GM12891 (cell line): Measurements from ENCODE around the gene SCAND1.

ENCODE experiments used
- POLR2A ChIP-seq: IDR thresholded peaks from 2 replicates; pipeline ENCODE4 v1.6.1; 2011; ENCODE audit warnings: low read depth, low read length, control low read depth
- POLR2AphosphoS5 ChIP-seq: IDR thresholded peaks from 2 replicates; pipeline ENCODE4 v1.6.1; 2011; ENCODE audit warnings: low read depth, low read length, control low read depth
- POU2F2 ChIP-seq: IDR thresholded peaks from 2 replicates; pipeline ENCODE4 v1.6.1; 2011; ENCODE audit warnings: low read depth, mild to moderate bottlenecking, control low read depth, low read length, moderate library complexity

DNA sequence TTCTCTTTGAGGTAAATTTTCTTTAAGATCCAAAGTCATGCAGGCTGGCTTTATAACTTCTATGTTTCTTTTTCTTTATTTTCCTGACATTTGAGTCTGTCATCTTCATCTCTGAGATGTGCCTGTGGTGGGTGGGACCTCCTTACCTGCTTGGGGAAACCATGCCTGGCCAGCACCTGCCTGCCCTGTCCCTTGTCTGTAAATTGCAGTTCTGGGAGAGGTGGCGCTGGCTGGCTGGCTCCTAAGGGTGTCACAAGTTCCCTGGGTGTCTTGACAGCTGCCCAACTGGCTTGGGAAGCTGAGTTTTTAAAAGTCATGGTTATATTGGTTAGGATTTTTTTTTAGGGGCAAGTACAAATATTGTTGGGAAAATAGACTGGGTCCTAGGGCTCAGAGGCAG lies 36.3 kb downstream of the SCAND1 start:
- no peak for TF ChIP-seq POLR2AphosphoS5
- no peak for TF ChIP-seq POU2F2
- no peak for TF ChIP-seq POLR2A
